ENCODE data around the gene REN.

Gene REN

DNA sequence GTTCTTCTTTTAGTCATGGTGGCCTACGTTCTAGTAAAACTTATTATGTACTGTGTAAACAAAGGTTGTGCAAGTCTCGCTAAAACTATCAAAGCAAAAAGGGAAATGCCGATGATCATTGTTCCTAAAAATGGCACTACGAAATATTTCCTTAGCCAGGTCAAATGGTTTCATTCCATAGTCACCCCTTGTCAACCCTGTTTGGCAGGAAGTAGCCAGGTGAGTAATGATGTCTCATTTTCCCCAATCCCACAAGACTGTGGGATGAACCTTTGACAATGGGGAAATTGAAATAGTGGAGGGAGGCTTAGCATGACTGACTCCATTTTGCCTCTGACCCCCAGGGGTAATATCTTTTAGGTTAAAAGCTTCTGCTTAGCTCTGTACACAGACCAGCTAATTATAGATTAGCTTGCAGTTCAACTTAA lies 5.6 kb upstream of the REN start:
- no peak overlapping the region for H3K4me3 ChIP-seq (ENCODE audit: low read depth, low read length)
- no peak for DNase-seq (ENCODE audit: low read depth)
- TF ChIP-seq, protein P1, sequence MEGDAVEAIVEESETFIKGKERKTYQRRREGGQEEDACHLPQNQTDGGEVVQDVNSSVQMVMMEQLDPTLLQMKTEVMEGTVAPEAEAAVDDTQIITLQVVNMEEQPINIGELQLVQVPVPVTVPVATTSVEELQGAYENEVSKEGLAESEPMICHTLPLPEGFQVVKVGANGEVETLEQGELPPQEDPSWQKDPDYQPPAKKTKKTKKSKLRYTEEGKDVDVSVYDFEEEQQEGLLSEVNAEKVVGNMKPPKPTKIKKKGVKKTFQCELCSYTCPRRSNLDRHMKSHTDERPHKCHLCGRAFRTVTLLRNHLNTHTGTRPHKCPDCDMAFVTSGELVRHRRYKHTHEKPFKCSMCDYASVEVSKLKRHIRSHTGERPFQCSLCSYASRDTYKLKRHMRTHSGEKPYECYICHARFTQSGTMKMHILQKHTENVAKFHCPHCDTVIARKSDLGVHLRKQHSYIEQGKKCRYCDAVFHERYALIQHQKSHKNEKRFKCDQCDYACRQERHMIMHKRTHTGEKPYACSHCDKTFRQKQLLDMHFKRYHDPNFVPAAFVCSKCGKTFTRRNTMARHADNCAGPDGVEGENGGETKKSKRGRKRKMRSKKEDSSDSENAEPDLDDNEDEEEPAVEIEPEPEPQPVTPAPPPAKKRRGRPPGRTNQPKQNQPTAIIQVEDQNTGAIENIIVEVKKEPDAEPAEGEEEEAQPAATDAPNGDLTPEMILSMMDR (IDR thresholded peaks at IDR 0.05; ENCODE audit: insufficient read depth, low read depth, low read length, missing control alignments), result no peak

GRCh38 chr1:204170494-204171155 lies 4.5 kb upstream of the REN start:
- no peak overlapping the region for H3K4me3 ChIP-seq (ENCODE audit: low read depth, low read length)
- TF ChIP-seq, protein P1 (IDR thresholded peaks at IDR 0.05; ENCODE audit: insufficient read depth, low read depth, low read length, missing control alignments), result no peak
- DNase-seq (ENCODE audit: low read depth), result no peak

DNA sequence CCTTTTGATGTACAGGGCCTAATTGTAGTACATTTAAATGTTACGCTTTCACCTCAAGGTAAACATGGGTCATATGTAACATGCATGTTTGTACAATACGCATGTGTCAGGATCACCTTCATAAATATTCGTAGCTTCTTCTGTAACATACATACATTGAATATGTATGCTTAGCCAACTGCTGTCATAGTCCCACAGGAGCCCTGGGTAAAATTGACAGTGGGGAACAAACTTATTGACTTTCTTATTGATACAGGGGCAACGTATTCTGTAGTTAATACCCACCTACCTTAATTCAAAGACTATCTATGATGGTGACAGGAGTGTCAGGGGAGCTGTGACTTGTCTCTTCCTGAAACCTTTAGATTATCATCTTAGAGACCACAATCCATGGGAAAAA lies 3.7 kb upstream of the REN start:
- TF ChIP-seq, protein P1 (IDR thresholded peaks at IDR 0.05; ENCODE audit: insufficient read depth, low read depth, low read length, missing control alignments), result no peak
- H3K4me3 ChIP-seq (ENCODE audit: low read depth, low read length), result no peak overlapping the region
- no peak for DNase-seq (ENCODE audit: low read depth)

DNA sequence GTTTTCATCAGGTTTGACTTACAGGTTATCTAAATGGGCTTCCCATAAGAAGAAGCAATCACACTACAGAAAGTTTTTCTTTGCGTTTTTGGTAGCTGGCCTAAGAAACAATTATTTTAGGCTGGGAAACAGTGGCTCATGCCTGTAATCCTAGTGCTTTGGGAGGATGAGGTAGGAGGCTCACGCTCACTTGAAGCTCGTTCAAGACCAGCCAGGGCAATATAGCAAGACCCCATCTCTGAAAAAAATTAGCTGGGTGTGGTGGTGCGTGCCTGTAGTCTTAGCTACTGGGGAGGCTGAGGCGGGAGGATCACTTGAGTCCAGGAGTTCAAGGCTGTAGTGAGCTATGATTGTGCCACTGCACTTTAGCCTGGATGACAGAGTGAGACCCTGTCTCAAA lies 1.6 kb upstream of the REN start:
- no peak overlapping the region for H3K4me3 ChIP-seq (ENCODE audit: low read depth, low read length)
- DNase-seq (ENCODE audit: low read depth), result no peak
- TF ChIP-seq, protein P1 (IDR thresholded peaks at IDR 0.05; ENCODE audit: insufficient read depth, low read depth, low read length, missing control alignments), result no peak

GRCh38 chr1:204162494-204163074 lies 3.6 kb downstream of the REN start:
- TF ChIP-seq, protein P1 (IDR thresholded peaks at IDR 0.05; ENCODE audit: insufficient read depth, low read depth, low read length, missing control alignments), result peak; percentile 99
- no peak overlapping the region for H3K4me3 ChIP-seq (ENCODE audit: low read depth, low read length)
- peak; percentile 65 for DNase-seq (ENCODE audit: low read depth)

DNA sequence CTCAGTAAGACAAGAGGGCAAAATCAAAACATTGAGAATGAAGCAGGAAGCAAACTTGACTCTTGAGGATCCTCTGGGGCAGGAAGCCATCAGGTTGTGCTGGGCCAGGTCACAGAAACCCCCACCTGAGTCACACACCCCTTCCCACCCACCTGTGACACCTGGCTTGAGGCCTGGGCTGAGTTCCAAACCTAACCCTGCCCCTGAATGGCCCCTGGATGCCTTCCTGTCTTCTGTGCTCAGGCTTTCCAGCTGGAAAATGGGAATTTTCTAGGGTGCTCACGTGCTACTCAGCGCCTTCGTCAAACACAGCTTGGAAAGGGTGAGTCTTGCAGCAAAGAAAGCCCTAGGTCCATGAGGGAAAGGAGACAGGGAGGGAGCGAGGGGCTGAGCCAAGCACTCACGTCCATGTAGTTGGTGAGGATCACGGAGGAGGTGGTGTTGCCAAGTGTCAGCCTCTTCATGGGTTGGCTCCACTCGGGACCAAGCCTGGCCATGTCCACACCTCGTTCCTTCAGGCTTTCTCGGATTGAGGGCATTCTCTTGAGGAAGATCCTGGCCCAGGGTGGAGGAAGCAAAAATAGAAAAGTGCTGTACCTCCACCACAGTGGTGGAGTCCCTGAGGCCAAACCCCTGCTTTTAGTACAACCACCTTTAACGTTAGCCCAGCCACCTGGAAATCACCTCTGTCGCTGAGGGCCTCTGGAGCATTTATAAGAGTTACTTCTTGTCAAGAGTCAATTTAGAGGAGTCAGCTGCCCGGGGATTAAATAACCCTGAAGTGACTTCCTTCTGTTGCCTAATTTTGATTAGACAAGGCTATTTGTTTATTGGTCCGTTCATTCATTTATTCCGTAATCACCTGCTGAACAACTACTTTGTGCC lies 4.3 kb downstream of the REN start:
- DNase-seq (ENCODE audit: low read depth), result no peak
- TF ChIP-seq, protein P1 (IDR thresholded peaks at IDR 0.05; ENCODE audit: insufficient read depth, low read depth, low read length, missing control alignments), result no peak
- H3K4me3 ChIP-seq (ENCODE audit: low read depth, low read length), result no peak overlapping the region
